Measurements from ENCODE around the gene MFSD12.

The MFSD12 gene

DNA sequence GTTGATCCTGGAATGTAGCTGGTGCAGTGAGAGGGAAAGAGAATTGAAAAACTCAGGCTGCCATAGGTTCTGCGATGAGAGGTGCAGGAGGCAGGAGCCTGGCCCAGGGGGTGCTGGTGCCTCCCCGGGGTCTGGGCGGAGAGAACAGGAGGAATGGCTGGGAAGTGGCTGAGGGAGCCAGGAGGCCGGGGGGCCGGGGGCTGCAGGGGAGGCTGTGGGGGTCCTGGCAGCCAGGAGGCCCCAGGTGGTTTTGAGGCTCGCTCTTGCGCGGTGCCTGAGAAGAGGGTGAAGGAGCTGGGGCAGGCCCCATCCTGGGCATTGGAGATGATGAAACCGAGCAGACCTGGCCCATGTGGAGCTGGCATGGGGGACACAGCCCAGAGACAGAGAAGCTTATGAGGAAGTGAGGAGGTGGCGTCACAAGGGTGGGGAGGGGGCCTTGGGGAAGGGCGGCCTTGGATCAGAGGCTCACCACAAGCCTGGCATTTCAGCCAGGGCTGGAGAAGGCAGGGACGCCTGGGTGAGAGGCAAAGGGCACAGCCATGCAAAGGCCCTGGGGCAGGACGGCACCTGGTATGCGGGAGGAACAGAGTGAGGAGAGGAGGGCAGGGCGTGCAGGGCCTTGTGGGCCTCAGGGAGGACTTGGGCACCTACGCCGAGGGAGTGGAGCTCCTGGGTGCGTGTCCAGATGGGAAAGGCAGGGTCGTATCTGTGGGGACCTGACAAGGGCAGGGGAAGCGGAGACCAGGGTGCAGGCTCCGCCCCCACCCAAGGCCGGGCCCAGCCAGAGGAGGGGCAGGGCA is 19.7 kb downstream of the MFSD12 start:
- Histone ChIP-seq H3K36me3 (ENCODE audit: control insufficient read depth, insufficient read depth, low read length) (peaks cover 25% of the 10 kb centered on the region), H3K9me3 (ENCODE audit: control insufficient read depth, insufficient read depth, low read length) (no peaks in the 10 kb centered on the region), H3K4me3 (ENCODE audit: low read depth, low read length) (no peak overlapping the region), H3K27me3 (ENCODE audit: control insufficient read depth, insufficient read depth, low read length) (no peaks in the 10 kb centered on the region), H3K4me1 (ENCODE audit: control insufficient read depth, insufficient read depth, low read length) (peaks cover 5% of the 10 kb centered on the region), H3K9ac (ENCODE audit: low read depth, low read length) (no peak overlapping the region)

DNA sequence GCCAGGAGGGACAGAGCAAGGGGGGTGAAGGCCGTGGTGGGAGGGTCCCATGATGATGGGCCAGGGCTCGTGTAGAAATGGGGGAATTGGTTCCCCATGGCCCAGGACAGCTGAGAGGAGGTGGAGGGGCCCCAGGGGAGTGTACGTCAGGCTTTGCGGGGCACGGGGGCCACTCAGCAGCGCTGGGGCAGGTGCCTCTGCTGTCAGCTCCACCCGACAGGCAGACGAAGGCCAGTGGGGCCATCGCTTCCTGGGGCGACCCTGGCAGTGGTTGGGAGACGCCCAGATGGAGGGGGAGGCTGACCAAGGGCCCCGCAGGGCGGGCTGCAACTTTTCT is 20.3 kb downstream of the MFSD12 start:
- peaks cover 31% of the 10 kb centered on the region for H3K36me3 ChIP-seq (ENCODE audit: control insufficient read depth, insufficient read depth, low read length)
- no peak overlapping the region for H3K9ac ChIP-seq (ENCODE audit: low read depth, low read length)
- H3K9me3 ChIP-seq (ENCODE audit: control insufficient read depth, insufficient read depth, low read length) = no peaks in the 10 kb centered on the region
- no peak overlapping the region for H3K4me3 ChIP-seq (ENCODE audit: low read depth, low read length)
- H3K27me3 ChIP-seq (ENCODE audit: control insufficient read depth, insufficient read depth, low read length) = no peaks in the 10 kb centered on the region
- peaks cover 5% of the 10 kb centered on the region for H3K4me1 ChIP-seq (ENCODE audit: control insufficient read depth, insufficient read depth, low read length)

DNA sequence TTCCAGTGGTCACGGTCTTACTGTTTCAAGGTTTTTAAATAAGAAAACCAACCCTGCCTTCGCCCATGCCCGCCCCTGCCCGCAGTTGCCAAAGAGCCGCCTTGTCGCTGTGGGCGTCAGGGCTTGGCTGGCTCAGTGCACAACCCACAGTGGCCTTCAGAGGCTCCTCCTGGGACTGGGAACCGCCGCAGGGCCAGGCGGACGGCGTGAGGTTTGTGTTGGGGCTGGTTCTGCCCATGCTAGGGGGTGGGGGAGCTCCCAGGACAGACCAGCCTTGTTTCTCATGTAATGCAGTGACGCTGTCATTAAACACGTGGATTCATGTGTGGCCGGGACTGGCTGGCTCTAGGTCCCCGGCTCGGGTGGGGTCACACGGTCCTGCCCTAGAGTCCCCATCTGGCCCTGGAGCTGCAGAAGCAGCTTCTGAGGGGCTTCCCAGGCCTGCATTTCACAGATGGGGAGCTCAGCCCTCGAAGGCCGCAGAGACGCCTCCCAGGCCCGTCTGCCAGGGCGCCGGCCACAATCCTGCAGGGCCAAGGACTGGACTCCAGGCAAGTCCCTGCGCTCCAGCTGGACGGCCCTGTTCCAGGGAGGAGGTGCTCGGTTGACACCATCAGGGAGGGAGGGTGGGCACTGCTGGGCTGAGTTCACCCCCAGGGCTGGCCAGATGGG is 20.8 kb downstream of the MFSD12 start:
- Histone ChIP-seq H3K27me3 (ENCODE audit: control insufficient read depth, insufficient read depth, low read length) (no peaks in the 10 kb centered on the region), H3K4me3 (ENCODE audit: low read depth, low read length) (no peak overlapping the region), H3K9me3 (ENCODE audit: control insufficient read depth, insufficient read depth, low read length) (no peaks in the 10 kb centered on the region), H3K36me3 (ENCODE audit: control insufficient read depth, insufficient read depth, low read length) (peaks cover 36% of the 10 kb centered on the region), H3K9ac (ENCODE audit: low read depth, low read length) (no peak overlapping the region), H3K4me1 (ENCODE audit: control insufficient read depth, insufficient read depth, low read length) (peaks cover 5% of the 10 kb centered on the region)

DNA sequence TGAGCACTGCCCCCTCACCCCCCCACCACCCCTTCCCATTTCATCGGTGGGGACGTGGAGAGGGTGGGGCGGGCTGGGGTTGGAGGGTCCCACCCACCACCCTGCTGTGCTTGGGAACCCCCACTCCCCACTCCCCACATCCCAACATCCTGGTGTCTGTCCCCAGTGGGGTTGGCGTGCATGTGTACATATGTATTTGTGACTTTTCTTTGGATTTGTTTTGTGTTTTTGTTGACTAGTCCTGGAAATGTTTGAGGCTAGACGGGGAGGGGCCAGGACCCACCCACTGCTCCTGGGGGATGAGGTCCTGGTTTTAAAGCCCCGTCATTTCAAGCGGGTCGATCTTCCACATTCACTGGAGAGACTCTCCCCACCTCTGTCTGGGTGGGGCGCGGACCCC is 21.4 kb downstream of the MFSD12 start:
- Histone ChIP-seq H3K4me1 (ENCODE audit: control insufficient read depth, insufficient read depth, low read length) (peaks cover 5% of the 10 kb centered on the region), H3K9me3 (ENCODE audit: control insufficient read depth, insufficient read depth, low read length) (no peaks in the 10 kb centered on the region), H3K36me3 (ENCODE audit: control insufficient read depth, insufficient read depth, low read length) (peaks cover 37% of the 10 kb centered on the region), H3K4me3 (ENCODE audit: low read depth, low read length) (no peak overlapping the region), H3K9ac (ENCODE audit: low read depth, low read length) (no peak overlapping the region), H3K27me3 (ENCODE audit: control insufficient read depth, insufficient read depth, low read length) (no peaks in the 10 kb centered on the region)

DNA sequence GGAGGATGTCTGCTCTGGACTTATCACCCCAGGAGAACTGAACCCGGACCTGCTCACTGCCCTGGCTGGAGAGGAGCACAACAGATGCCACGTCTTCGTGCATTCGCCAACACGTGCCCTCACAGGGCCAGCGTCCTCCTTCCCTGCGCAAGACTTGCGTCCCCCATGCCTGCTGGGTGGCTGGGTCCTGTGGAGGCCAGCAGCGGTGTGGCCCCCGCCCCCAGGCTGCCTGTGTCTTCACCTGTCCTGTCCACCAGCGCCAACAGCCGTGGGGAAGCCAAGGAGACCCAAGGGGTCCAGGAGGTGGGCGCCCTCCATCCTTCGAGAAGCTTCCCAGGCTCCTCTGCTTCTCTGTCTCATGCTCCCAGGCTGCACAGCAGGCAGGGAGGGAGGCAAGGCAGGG is 21.8 kb downstream of the MFSD12 start:
- Histone ChIP-seq H3K9me3 (ENCODE audit: control insufficient read depth, insufficient read depth, low read length) (no peaks in the 10 kb centered on the region), H3K4me3 (ENCODE audit: low read depth, low read length) (no peak overlapping the region), H3K36me3 (ENCODE audit: control insufficient read depth, insufficient read depth, low read length) (peaks cover 41% of the 10 kb centered on the region), H3K4me1 (ENCODE audit: control insufficient read depth, insufficient read depth, low read length) (peaks cover 5% of the 10 kb centered on the region), H3K9ac (ENCODE audit: low read depth, low read length) (no peak overlapping the region), H3K27me3 (ENCODE audit: control insufficient read depth, insufficient read depth, low read length) (no peaks in the 10 kb centered on the region)

DNA sequence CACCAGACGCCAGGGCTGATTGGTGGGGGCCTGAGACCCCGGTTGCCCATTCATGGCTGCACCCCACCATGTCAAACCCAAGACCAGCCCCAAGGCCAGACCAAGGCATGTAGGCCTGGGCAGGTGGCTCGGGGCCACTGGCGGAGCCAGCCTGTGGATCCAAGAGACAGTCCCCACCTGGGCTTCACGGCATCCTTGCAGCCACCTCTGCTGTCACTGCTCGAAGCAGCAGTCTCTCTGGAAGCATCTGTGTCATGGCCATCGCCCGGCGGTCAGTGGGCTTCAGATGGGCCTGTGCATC is 22.2 kb downstream of the MFSD12 start:
- Histone ChIP-seq H3K27me3 (ENCODE audit: control insufficient read depth, insufficient read depth, low read length) (no peaks in the 10 kb centered on the region), H3K4me3 (ENCODE audit: low read depth, low read length) (no peak overlapping the region), H3K36me3 (ENCODE audit: control insufficient read depth, insufficient read depth, low read length) (peaks cover 41% of the 10 kb centered on the region), H3K9me3 (ENCODE audit: control insufficient read depth, insufficient read depth, low read length) (no peaks in the 10 kb centered on the region), H3K4me1 (ENCODE audit: control insufficient read depth, insufficient read depth, low read length) (peaks cover 5% of the 10 kb centered on the region), H3K9ac (ENCODE audit: low read depth, low read length) (no peak overlapping the region)

DNA sequence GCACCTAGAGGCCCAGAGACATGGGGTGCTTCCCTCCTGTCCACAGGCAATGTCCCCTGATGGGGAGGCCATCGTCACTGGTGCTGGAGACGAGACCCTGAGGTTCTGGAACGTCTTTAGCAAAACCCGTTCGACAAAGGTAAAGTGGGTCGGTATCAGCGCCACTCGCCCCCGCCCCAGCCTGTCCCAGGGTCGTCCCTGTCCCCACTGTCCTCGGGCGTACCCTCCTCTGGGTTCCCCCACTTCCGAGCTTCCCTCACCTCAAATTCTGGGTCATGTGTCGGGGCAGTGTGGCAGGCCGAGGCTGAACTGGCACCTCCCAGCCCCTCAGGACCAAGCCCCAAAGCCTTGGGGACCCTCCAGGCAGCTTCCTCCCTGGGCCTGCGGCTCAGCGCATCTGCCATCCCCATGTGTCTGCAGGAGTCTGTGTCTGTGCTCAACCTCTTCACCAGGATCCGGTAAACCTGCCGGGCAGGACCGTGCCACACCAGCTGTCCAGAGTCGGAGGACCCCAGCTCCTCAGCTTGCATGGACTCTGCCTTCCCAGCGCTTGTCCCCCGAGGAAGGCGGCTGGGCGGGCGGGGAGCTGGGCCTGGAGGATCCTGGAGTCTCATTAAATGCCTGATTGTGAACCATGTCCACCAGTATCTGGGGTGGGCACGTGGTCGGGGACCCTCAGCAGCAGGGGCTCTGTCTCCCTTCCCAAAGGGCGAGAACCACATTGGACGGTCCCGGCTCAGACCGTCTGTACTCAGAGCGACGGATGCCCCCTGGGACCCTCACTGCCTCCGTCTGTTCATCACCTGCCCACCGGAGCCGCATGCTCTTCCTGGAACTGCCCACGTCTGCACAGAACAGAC is 22.8 kb downstream of the MFSD12 start:
- Histone ChIP-seq H3K4me3 (ENCODE audit: low read depth, low read length) (no peak overlapping the region), H3K9me3 (ENCODE audit: control insufficient read depth, insufficient read depth, low read length) (no peaks in the 10 kb centered on the region), H3K9ac (ENCODE audit: low read depth, low read length) (no peak overlapping the region), H3K4me1 (ENCODE audit: control insufficient read depth, insufficient read depth, low read length) (peaks cover 5% of the 10 kb centered on the region), H3K27me3 (ENCODE audit: control insufficient read depth, insufficient read depth, low read length) (no peaks in the 10 kb centered on the region), H3K36me3 (ENCODE audit: control insufficient read depth, insufficient read depth, low read length) (peaks cover 41% of the 10 kb centered on the region)

DNA sequence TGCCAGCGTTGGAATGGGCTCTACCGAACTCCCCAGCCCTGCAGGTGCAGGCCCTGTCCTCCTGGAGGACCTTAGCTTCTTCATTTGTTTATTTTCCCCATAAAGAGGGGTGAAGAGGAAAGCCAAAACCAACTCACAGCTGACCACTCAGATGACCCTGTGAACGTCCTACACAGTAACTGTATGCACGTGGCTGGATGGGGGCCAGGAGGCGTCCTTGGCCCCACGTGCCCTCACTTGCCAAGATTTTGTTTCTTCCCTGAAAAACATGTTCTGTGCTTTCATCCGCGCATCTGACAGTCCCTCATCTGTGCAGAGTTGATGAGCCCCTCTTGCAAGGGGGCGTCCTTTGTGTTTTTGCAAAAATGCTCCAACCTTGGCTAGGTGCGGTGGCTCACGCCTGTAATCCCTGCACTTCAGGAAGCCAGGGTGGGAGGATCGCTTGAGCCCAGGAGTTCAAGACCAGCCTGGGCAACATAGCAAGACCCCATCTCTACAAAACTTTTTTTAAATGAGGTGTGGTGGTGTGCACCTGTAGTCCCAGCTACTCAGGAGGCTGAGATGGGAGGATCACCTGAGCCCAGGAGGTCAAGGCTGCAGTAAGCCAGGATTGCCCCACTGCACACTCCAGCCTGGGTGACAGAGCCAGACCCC is 23.7 kb downstream of the MFSD12 start:
- peaks cover 41% of the 10 kb centered on the region for H3K36me3 ChIP-seq (ENCODE audit: control insufficient read depth, insufficient read depth, low read length)
- H3K4me1 ChIP-seq (ENCODE audit: control insufficient read depth, insufficient read depth, low read length) = peaks cover 2% of the 10 kb centered on the region
- no peak overlapping the region for H3K9ac ChIP-seq (ENCODE audit: low read depth, low read length)
- H3K4me3 ChIP-seq (ENCODE audit: low read depth, low read length) = no peak overlapping the region
- no peaks in the 10 kb centered on the region for H3K9me3 ChIP-seq (ENCODE audit: control insufficient read depth, insufficient read depth, low read length)
- no peaks in the 10 kb centered on the region for H3K27me3 ChIP-seq (ENCODE audit: control insufficient read depth, insufficient read depth, low read length)

DNA sequence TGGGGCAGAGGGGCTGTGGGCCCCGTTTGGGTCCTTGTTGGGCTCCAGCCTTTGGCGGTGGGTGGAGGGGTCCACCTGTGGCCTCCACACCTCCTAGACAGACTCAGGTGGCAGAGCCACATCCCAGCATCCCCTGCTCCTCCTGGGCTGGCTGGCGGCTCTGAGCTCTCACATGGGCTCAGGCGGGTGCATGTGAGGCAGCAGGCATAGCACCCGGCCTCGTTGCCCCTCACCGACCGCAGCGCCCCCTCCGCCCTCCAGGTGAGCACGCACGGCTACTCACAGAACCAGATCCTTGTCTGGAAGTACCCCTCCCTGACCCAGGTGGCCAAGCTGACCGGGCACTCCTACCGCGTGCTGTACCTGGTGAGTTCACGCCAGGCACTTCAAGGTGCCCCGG is 24.4 kb downstream of the MFSD12 start:
- no peaks in the 10 kb centered on the region for H3K4me1 ChIP-seq (ENCODE audit: control insufficient read depth, insufficient read depth, low read length)
- no peaks in the 10 kb centered on the region for H3K27me3 ChIP-seq (ENCODE audit: control insufficient read depth, insufficient read depth, low read length)
- no peak overlapping the region for H3K9ac ChIP-seq (ENCODE audit: low read depth, low read length)
- peaks cover 45% of the 10 kb centered on the region for H3K36me3 ChIP-seq (ENCODE audit: control insufficient read depth, insufficient read depth, low read length)
- no peaks in the 10 kb centered on the region for H3K9me3 ChIP-seq (ENCODE audit: control insufficient read depth, insufficient read depth, low read length)
- H3K4me3 ChIP-seq (ENCODE audit: low read depth, low read length) = no peak overlapping the region

DNA sequence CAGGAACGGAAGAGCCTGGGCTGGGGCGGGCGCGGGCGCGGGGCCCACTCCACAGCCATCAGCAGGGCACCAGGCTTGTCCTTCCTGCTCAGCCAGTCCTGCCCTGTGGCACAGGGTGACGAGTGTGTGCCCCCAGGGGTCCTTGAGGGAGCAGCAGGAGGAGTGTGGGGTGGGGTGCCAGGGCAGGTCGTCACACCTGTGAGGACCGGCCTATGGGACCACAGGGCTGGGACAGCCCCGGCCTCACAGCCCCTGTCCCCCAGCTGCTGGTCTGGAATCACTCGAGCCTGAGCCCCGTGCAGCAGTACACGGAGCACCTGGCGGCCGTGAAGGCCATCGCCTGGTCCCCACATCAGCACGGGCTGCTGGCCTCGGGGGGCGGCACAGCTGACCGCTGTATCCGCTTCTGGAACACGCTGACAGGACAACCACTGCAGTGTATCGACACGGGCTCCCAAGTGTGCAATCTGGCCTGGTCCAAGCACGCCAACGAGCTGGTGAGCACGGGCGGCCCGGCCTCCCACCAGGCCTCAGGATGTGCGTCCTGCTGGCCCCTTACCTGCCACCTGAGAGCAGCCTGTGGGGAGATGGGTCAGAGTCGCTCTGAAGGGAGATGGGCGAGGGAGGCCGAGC is 25.1 kb downstream of the MFSD12 start:
- Histone ChIP-seq H3K27me3 (ENCODE audit: control insufficient read depth, insufficient read depth, low read length) (no peaks in the 10 kb centered on the region), H3K4me3 (ENCODE audit: low read depth, low read length) (no peak overlapping the region), H3K9ac (ENCODE audit: low read depth, low read length) (no peak overlapping the region), H3K36me3 (ENCODE audit: control insufficient read depth, insufficient read depth, low read length) (peaks cover 51% of the 10 kb centered on the region), H3K9me3 (ENCODE audit: control insufficient read depth, insufficient read depth, low read length) (no peaks in the 10 kb centered on the region), H3K4me1 (ENCODE audit: control insufficient read depth, insufficient read depth, low read length) (no peaks in the 10 kb centered on the region)

DNA sequence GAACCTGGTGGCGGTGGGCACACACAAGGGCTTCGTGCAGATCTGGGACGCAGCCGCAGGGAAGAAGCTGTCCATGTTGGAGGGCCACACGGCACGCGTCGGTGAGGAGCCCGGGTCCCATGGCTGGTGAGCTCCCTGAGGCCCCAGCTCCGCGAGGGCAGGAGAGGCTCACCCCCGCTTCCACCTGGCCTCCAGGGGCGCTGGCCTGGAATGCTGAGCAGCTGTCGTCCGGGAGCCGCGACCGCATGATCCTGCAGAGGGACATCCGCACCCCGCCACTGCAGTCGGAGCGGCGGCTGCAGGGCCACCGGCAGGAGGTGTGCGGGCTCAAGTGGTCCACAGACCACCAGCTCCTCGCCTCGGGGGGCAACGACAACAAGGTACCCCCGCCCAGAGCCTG is 25.7 kb downstream of the MFSD12 start:
- Histone ChIP-seq H3K9me3 (ENCODE audit: control insufficient read depth, insufficient read depth, low read length) (no peaks in the 10 kb centered on the region), H3K36me3 (ENCODE audit: control insufficient read depth, insufficient read depth, low read length) (peaks cover 56% of the 10 kb centered on the region), H3K4me1 (ENCODE audit: control insufficient read depth, insufficient read depth, low read length) (no peaks in the 10 kb centered on the region), H3K4me3 (ENCODE audit: low read depth, low read length) (no peak overlapping the region), H3K27me3 (ENCODE audit: control insufficient read depth, insufficient read depth, low read length) (no peaks in the 10 kb centered on the region), H3K9ac (ENCODE audit: low read depth, low read length) (no peak overlapping the region)

Data from iPS-15b (cell line).